AG09309 (cell line): Measurements from ENCODE around the gene ZC2HC1B.

ENCODE experiments used
- DNase-seq: peaks from one replicate; pipeline ENCODE4 v3.0.0-alpha.2; 2010; ENCODE audit warnings: low read depth
- H3K4me3 ChIP-seq: 2 replicates; pipeline ENCODE4 v1.5.1; 2011; ENCODE audit warnings: mild to moderate bottlenecking, low read depth, low read length, moderate library complexity; ENCODE audit not compliant: control insufficient read depth
- TF ChIP-seq, protein P1 (sequence below): IDR thresholded peaks from 2 replicates; pipeline ENCODE4 v1.5.1; 2011; ENCODE audit warnings: mild to moderate bottlenecking, low read depth, low read length, inconsistent platforms; ENCODE audit not compliant: insufficient read depth, control insufficient read depth; ENCODE audit errors: missing control alignments

Gene ZC2HC1B

DNA sequence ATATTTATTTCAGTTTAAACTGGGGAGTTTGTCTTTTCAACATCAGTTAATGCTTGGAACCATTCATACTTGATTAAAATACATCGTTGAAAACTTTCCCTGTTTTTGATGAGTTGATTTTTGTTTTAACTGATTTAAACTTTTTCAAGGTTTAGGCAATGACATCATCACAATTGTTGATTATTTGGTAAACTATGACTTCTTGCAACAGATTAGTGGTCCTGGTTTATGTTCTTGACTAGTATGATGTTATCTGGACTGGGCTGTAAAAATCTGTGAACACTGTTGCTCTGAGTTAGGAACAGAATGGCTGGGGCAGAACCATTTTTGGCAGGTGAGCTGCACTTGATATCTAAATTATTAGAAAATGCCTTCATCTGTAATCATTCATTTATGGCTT is at the start of gene ZC2HC1B:
ZC2HC1B (plus strand) TSS at position 241 of the 400 bp plus-strand sequence; CDS start at position 307, 66 bp downstream.
- TF ChIP-seq, protein P1, sequence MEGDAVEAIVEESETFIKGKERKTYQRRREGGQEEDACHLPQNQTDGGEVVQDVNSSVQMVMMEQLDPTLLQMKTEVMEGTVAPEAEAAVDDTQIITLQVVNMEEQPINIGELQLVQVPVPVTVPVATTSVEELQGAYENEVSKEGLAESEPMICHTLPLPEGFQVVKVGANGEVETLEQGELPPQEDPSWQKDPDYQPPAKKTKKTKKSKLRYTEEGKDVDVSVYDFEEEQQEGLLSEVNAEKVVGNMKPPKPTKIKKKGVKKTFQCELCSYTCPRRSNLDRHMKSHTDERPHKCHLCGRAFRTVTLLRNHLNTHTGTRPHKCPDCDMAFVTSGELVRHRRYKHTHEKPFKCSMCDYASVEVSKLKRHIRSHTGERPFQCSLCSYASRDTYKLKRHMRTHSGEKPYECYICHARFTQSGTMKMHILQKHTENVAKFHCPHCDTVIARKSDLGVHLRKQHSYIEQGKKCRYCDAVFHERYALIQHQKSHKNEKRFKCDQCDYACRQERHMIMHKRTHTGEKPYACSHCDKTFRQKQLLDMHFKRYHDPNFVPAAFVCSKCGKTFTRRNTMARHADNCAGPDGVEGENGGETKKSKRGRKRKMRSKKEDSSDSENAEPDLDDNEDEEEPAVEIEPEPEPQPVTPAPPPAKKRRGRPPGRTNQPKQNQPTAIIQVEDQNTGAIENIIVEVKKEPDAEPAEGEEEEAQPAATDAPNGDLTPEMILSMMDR, result no peak
- DNase-seq, result no peak
- H3K4me3 ChIP-seq, result no peak within 1 kb of the TSS

DNA sequence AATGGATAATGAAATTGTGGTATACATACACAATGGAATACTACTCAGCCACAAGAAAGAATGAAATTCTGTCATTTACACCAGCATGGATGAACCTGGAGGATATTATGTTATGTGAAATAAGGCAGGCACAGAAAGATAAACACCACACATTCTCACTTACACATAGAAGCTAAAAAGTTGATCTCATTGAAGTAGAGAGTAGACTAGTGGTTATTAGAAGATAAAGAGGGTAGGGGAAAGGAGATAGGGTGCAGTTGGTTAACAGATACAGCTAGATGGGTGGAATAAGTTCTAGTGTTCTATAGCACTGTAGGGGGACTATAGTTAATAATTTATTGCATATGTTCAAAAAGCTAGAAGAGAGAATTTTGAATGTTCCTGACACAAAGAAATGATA is 46.7 kb upstream of the ZC2HC1B start:
- H3K4me3 ChIP-seq, result no peak overlapping the region
- no peak for DNase-seq
- TF ChIP-seq, protein P1, result no peak

- no peak for DNase-seq
- H3K4me3 ChIP-seq, result no peak overlapping the region
- TF ChIP-seq, protein P1, result no peak
Measured at GRCh38 chr6:143821359-143821758, 42.9 kb upstream of the ZC2HC1B start.

DNA sequence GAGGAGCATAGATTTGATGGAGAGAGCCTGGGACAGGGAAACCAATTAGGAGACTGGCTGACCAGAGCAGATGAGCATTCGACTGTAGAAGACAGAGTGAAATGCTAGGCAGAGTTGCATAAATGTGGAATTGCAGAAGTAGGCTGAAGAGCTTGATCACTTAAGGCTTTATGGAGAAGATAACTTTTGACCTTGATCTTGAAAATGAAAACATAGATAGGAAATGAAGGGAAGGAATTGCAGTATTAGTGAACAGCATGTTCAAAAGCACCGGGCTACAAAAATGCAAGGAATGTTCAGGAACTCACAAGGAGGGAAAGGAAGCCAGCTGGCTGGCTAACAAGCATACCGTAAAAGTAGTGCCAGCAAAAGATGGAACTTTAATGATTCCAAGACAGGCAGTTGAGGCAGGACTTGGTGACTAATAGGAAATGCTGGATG is 41.7 kb upstream of the ZC2HC1B start:
- no peak overlapping the region for H3K4me3 ChIP-seq
- DNase-seq, result peak; percentile 46
- TF ChIP-seq, protein P1, result no peak

GRCh38 chr6:143823548-143823947 is 40.7 kb upstream of the ZC2HC1B start:
- DNase-seq, result no peak
- TF ChIP-seq, protein P1, result no peak
- no peak overlapping the region for H3K4me3 ChIP-seq

- DNase-seq, result no peak
- no peak overlapping the region for H3K4me3 ChIP-seq
- TF ChIP-seq, protein P1, result no peak
Measured at GRCh38 chr6:143828572-143828971, 35.7 kb upstream of the ZC2HC1B start.

- TF ChIP-seq, protein P1, result no peak
- DNase-seq, result no peak
- H3K4me3 ChIP-seq, result no peak overlapping the region
Measured at GRCh38 chr6:143836150-143836549, 28.1 kb upstream of the ZC2HC1B start.
